ENCODE results near the gene KCNS1.
"Not testable (repeated sequence)": the region's sequence is repeated elsewhere in the genome, so short reads cannot be mapped to it uniquely, and the experiment has no call there.

KCNS1 gene

GRCh38 chr20:45100563-45101245 is at the start of gene KCNS1:
Gene KCNS1, minus strand, starts transcription at chr20:45101127. Its CDS starts 1,891 bp downstream, at chr20:45099236.
- DNase-seq (ENCODE audit: low spot score): peak; percentile 81

- no peak for DNase-seq (ENCODE audit: low spot score)
Observed at GRCh38 chr20:45149062-45149461, 48.1 kb upstream of the KCNS1 start.

GRCh38 chr20:45140836-45141235 is 39.9 kb upstream of the KCNS1 start:
- DNase-seq (ENCODE audit: low spot score): no peak

- not testable (repeated sequence) for DNase-seq (ENCODE audit: low spot score)
Observed at GRCh38 chr20:45139733-45140375, 38.9 kb upstream of the KCNS1 start.

GRCh38 chr20:45138561-45139300 is 37.8 kb upstream of the KCNS1 start:
- peak; percentile 86 for DNase-seq (ENCODE audit: low spot score)

- no peak for DNase-seq (ENCODE audit: low spot score)
Observed at GRCh38 chr20:45136911-45137310, 36.0 kb upstream of the KCNS1 start.

- no peak for DNase-seq (ENCODE audit: low spot score)
Observed at GRCh38 chr20:45128099-45128498, 27.2 kb upstream of the KCNS1 start.

- no peak for DNase-seq (ENCODE audit: low spot score)
Observed at GRCh38 chr20:45124365-45124764, 23.4 kb upstream of the KCNS1 start, which contains the start of gene WFDC12. Gene WFDC12, minus strand, starts transcription at chr20:45124465. Its CDS starts 18 bp downstream, at chr20:45124447.

GRCh38 chr20:45121388-45121787 is 20.5 kb upstream of the KCNS1 start:
- DNase-seq (ENCODE audit: low spot score): no peak

- DNase-seq (ENCODE audit: low spot score): no peak
Observed at GRCh38 chr20:45119556-45120266, 18.8 kb upstream of the KCNS1 start.

GRCh38 chr20:45118028-45118427 is 17.1 kb upstream of the KCNS1 start:
- no peak for DNase-seq (ENCODE audit: low spot score)

- DNase-seq (ENCODE audit: low spot score): no peak
Observed at GRCh38 chr20:45117581-45117980, 16.7 kb upstream of the KCNS1 start.

- no peak for DNase-seq (ENCODE audit: low spot score)
Observed at GRCh38 chr20:45115829-45116228, 14.9 kb upstream of the KCNS1 start.

- no peak for DNase-seq (ENCODE audit: low spot score)
Observed at GRCh38 chr20:45115386-45115774, 14.5 kb upstream of the KCNS1 start.

- no peak for DNase-seq (ENCODE audit: low spot score)
Observed at GRCh38 chr20:45114465-45115385, 13.8 kb upstream of the KCNS1 start, which contains the start of gene WFDC5. Gene WFDC5, minus strand, starts transcription at chr20:45115174. Its CDS starts 91 bp downstream, at chr20:45115083.

GRCh38 chr20:45113865-45114264 is 12.9 kb upstream of the KCNS1 start:
- no peak for DNase-seq (ENCODE audit: low spot score)

GRCh38 chr20:45112754-45113153 is 11.8 kb upstream of the KCNS1 start:
- DNase-seq (ENCODE audit: low spot score): no peak

GRCh38 chr20:45111799-45112471 is 11.0 kb upstream of the KCNS1 start:
- peak; percentile 58 for DNase-seq (ENCODE audit: low spot score)

- DNase-seq (ENCODE audit: low spot score): no peak
Observed at GRCh38 chr20:45111285-45111684, 10.4 kb upstream of the KCNS1 start.

- DNase-seq (ENCODE audit: low spot score): no peak
Observed at GRCh38 chr20:45110301-45110700, 9.4 kb upstream of the KCNS1 start.
